GM23338 (cell line): ENCODE results near the gene DHRS7B.

Experiments used
- EZH2 ChIP-seq: fragments of 200-600 bp; sonication (generic); IDR thresholded peaks from one replicate; pipeline ENCODE4 v1.8.0; 2017; ENCODE audit warnings: antibody characterized with exemption, mild to moderate bottlenecking, low read depth; ENCODE audit not compliant: unreplicated experiment
- EZH2phosphoT487 ChIP-seq: fragments of 200-600 bp; sonication (generic); IDR thresholded peaks from one replicate; pipeline ENCODE4 v1.8.1; 2018; ENCODE audit warnings: antibody characterized with exemption; ENCODE audit not compliant: unreplicated experiment
- POLR2AphosphoS5 ChIP-seq: IDR thresholded peaks from 2 replicates; pipeline ENCODE4 v1.6.1; 2016; ENCODE audit warnings: antibody characterized with exemption, low read depth
- ZNF331 ChIP-seq: fragments of 250-450 bp; sonication (Bioruptor Pico); IDR thresholded peaks from 2 replicates; pipeline ENCODE4 v1.5.0; 2020; ENCODE audit warnings: low read depth, mild to moderate bottlenecking, moderate library complexity
- TF ChIP-seq, protein P1 (sequence below), 2 experiments: fragments of 200-600 bp in 1 of 2; sonication (generic) in 1 of 2; conservative IDR thresholded peaks; 2 replicates each; pipeline versions ENCODE4 v1.5.1 to v1.6.1; 2016 to 2017; ENCODE audit warnings: antibody characterized with exemption in 2 of 2, low read depth in 2 of 2, mild to moderate bottlenecking in 2 of 2, moderate library complexity in 1 of 2

DNA sequence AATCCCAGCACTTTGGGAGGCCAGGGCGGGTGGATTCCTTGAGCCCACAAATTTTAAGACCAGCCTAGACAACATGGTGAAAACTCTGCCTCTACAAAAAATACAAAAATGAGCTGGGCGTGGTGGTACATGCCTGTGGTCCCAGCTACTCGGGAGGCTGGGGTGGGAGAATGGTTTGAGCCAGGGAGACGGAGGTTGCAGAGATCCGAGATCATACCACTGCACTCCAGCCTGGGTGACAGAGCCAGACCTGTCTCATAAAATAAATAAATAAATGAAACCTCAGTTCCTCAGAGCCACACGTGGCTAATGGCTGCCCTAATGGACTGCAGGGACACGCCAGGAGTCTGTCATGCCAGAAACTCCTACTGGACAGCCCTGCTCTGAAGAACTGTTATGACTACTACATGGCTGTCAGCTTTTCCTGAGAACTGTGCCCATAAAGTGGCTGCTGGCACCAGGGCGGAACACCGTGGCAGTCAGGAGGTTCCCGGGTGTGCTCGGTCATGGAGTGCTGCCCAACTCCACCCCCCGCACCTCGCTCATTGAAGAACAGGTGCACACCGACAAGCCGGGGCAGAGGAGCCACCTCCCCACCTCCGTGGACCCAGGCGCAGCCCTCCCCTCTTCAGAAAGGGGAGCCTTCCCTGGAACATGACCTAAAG, 82.9 kb downstream of the DHRS7B start:
- TF ChIP-seq, protein P1, sequence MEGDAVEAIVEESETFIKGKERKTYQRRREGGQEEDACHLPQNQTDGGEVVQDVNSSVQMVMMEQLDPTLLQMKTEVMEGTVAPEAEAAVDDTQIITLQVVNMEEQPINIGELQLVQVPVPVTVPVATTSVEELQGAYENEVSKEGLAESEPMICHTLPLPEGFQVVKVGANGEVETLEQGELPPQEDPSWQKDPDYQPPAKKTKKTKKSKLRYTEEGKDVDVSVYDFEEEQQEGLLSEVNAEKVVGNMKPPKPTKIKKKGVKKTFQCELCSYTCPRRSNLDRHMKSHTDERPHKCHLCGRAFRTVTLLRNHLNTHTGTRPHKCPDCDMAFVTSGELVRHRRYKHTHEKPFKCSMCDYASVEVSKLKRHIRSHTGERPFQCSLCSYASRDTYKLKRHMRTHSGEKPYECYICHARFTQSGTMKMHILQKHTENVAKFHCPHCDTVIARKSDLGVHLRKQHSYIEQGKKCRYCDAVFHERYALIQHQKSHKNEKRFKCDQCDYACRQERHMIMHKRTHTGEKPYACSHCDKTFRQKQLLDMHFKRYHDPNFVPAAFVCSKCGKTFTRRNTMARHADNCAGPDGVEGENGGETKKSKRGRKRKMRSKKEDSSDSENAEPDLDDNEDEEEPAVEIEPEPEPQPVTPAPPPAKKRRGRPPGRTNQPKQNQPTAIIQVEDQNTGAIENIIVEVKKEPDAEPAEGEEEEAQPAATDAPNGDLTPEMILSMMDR (conservative IDR thresholded peaks at IDR 0.05; ENCODE audit: low read depth in 2 of 2), result no peak
- TF ChIP-seq EZH2phosphoT487 (no peak), EZH2 (no peak), POLR2AphosphoS5 (no peak), ZNF331 (CRISPR knock-in tag) (no peak)
